Occipital lobe (tissue), 2 donors: ENCODE data around the gene SFT2D1. TPM values are rescaled to one million over a fixed set of nuclear protein-coding genes. Genes with fewer than 3 reads are reported as not detected.
"Not testable (repeated sequence)": the region's sequence is repeated elsewhere in the genome, so short reads cannot be mapped to it uniquely, and the experiment has no call there.

ENCODE experiments used
- DNase-seq: peaks from one replicate; lab custom pipeline; 2025; lab: John Stamatoyannopoulos, UW
- total RNA-seq: library from RNA; depleted of rRNA; stranded (reverse); fragments of >200 nt; gene quantifications from one replicate; pipeline ENCODE4 v1.2.3, GENCODE V29; 2014

Gene SFT2D1
- total RNA-seq, 1 donor from 2014 or later, result 24.2 TPM

DNA sequence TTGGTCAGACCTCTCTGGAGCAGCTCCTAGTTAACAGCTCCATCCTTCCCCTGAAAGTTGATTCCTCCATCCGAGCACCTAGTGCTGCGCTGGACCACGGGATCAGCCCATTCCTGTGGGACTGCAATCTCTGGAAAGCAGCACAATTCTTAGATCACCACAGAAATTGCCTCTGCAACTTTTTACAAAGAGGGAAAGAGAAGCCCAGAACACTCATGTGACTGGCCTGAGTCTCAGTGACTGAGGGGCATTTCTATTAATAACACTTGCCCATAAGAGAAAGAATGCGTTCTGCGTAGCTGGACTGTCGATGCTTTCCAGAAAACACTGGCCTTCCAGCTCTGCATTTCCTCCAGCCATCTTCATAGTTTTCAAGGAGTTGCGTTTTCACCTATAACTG lies 22.1 kb upstream of the SFT2D1 start:
- no peak for DNase-seq

DNA sequence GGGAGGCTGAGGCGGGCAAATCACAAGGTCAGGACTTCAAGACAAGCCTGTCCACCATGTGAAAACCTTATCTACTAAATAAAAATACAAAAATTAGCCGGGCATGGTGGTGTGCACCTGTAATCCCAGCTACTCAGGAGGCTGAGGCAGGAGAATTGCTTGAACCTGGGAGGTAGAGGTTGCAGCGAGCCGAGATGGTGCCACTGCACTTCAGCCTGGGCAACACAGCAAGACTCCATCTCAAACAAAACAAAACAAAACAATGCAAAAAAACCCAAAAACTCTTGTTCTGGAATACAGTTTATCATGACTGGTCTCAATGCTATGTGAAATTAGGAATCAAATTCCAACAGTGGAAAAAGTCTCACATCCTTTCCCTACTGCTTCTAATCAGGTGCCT lies 20.1 kb upstream of the SFT2D1 start:
- DNase-seq, result not testable (repeated sequence)

DNA sequence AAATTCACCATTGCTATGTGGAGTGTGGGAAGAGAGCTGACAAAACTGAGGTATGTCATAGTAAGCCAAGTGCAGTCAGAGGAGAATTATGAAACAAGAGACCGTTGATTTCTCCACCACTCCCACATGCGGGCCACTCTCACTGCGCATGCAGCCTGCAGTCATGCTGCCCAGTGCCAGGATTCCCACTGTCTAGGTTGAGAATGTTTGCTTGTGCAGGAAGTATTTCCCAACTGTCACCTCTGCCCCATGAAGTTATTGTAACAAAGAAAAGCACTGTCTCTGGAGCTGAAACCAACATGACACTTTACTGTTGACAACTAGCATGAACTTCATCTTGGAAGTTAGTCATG lies 18.7 kb upstream of the SFT2D1 start:
- DNase-seq, result no peak

DNA sequence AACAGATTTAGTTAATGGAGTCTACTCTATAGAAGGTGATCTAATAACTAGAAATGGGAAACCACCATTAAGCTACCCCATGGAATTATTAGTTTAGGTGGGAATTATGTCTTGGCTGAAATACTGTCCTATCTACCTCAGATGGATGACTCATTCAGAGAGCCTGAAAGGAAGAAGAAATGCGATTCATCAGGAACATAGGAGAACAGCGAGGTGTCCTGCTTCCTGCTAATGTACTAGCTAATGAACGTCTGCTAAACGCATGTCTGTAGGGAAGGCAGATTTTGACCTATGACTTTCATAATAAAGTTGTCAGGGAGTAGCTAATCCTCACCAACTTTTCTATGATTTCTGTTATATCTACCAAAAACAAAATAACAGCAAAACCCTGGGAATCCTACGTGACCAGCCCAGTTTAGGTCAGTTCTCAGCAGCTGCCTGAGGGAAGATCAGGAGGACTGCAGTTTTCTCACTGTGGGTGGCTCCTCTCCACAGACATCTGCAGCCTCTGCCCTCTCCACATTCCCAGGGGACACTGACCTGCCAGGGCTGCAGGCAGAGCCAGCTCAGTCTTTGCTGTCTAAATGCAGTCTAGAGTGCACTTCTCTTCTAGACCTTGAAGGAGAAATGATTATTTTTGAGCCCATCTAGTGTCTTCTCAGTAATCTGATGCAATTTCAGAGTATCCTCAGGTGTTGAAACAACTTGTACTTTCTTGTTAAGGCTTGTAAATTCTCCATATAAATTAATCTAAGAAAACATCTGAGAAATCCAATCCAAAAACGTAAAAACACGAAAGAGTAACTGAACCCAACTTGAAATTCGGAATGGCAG lies 18.1 kb upstream of the SFT2D1 start:
- no peak for DNase-seq

DNA sequence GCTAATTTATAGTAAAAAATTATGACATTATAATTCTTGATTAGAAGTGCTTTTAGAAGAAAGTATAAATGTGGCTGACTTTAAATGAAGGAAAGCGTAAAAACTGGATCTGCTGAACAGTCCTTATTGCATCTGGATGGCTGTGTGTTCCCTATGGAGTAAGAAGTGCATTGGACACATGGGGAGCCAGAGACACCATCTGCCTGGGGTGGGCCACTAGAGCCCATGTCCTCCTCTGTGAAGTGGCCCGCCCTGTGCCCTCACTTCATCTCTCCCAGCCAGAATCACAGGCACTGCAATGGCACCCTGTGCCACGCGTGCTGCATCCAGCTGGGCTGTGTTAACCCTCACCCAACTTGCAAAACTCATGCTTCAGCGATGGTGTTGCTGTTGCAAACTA lies 13.2 kb upstream of the SFT2D1 start:
- DNase-seq, result no peak

DNA sequence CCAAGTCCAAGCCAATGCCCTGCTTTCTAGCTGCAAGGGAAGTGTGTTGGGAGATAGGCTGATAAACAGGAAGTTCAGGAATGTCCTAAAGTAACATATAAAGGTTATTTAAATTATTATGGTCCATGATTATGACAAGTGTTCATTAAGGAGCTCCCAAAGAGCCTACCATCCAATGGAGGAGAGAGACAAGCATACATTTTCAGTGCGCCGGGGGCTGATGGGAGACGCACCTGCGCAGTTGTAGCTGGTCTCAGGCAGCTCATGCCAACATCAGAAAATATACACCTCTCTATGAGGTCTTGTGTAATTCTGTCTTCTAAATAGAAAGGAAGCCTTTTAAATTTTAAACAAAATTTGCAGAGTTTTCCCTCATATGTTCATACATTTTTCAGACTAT lies 12.6 kb upstream of the SFT2D1 start:
- DNase-seq, result no peak

DNA sequence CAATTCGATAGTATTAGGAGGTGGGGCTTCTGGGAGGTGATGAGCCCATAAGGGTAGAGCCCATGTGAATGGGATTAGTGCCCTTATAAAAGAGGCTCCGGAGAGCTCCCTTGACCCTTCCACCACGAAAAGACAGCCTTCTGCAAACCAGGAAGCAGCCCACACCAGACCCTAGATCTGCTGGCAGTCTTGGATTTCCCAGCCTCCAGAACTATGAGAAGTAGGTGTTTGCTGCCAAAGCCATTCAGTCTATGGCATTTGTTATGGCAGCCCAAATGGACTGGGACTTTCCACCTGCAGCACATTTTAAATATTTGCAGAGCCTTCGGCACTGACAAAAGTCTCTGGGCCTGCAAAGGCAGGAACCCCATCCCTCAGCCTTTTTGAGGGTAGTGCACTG lies 11.8 kb upstream of the SFT2D1 start:
- DNase-seq, result no peak

DNA sequence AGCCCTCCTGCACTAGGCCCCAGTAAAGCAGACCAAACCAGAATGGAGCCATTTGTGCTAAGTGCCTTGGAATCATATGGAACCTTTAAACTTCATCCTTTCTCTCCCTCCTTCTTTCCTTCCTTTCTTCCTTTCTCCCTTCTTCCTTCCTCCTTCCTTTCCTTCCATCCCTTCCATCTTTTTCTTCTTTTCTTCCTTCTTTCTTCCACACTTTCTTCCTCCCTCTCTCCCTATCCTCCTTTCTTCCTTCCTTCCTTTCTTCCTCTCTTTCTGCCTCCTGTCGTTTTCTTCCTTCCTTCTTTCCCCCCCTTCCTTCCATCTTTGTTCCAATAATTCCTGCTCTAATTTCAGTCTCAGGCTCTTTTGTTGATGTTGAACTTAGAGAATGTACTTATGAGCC lies 11.2 kb upstream of the SFT2D1 start:
- DNase-seq, result no peak

DNA sequence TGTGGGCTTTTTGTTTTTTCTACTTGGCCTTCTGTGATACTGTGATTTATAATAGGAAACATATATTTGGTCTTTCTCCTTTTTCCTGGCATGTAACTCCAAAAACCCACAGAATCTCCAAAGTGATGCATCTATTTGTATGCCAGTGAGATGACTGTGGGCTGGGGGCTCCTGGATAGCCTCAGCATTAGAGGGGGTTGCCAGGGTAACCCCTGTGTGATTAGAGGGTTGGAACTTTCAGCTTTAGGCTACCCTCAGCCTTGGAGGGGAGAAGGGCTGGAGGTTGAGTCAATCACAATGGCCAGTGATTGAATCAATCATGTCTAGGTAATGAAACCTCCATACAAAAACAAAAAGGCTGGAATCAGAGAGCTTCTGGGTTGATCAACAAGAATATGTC lies 10.6 kb upstream of the SFT2D1 start:
- DNase-seq, result no peak

DNA sequence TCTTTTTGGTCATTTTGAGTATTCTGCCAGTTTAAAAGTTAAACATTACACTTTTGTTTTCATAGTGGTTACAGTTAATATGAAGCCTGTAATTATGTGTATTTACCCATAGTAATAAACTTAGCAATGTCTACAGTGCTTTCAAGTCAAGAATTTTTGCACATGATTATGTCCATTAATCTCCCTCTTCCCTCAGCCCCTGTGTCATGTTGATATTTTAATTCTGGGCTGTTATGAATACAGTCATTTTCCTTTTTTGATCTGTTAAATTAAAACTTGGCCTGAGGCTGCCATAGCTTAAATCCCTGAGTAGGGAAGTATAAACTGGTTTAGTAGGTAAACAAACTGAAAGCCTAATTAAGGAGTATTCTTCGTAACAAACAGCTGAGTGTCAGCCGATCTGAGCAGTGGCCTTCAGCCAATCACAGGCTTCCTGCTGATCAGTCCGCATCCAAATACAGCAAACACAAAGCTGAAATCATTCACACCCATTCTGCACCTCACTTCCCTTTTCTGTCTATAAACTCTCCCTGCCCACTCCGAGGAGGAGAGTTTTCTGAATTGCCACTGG lies 9.5 kb upstream of the SFT2D1 start:
- DNase-seq, result no peak

DNA sequence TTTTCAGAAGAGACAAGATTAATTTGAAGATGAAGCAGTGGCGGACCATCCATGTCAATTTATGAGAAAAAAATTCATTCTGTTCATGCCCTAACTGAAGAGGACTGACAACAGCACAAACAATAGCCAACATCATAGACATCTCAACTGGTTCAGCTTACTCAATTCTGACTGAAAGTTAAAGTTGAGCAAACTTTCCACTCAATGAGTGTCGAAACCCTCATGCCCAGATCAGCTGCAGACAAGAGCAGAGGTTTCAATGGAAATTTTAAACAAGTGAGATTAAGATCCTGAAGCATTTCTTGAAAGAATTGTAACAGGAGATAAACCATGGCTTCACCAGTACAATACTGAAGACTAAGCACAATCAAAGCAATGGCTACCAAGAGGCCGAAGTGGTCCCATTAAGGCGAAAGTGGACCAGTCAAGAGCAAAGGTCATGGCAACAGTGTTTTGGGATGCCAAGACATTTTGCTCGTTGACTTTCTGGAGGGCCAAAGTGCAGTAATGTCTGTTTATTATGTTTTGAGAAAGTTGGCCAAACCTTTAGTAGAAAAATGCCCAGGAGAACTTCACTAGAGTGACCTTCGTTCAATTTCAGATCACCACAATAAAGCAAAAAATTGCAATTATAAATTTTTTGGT lies 6.1 kb upstream of the SFT2D1 start:
- DNase-seq, result no peak

DNA sequence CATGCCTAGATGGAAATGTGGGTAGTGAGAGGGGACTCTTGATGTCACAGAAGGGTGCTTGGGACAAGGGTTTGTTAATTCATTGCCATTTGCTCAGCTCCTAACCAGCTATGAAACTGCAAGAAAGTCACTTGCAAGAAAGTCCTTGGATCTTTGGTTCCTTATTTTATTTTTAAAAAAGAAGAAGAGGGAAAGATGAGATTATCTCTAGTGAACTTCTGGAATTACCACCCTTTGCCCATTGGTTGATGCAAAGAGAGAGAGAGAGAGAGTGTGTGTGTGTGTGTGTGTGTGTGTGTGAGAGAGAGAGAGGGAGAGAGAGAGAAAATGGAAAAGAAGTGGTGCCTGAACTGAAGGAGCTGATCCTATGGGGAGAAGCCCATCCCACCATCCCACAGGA lies 4.6 kb upstream of the SFT2D1 start:
- no peak for DNase-seq

DNA sequence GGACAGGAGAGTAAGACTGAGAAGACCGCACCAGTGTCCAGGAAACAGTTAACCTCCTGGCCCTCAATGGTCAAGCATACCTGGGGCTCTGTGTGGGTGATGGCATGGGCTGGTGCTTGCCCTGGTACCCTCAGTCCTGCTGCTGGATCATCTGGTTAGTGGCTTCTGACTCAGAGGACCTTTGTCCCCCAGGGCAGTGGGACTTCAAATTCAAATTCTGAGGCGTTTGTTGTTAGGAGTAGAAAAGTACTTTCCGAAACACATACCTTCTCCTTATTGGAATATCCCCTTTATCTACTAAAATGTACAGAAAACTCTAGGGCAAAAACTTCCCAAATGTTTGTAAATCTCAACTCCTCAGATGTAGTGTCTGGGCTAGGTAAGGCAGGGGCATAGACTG lies 4.1 kb upstream of the SFT2D1 start:
- DNase-seq, result no peak

DNA sequence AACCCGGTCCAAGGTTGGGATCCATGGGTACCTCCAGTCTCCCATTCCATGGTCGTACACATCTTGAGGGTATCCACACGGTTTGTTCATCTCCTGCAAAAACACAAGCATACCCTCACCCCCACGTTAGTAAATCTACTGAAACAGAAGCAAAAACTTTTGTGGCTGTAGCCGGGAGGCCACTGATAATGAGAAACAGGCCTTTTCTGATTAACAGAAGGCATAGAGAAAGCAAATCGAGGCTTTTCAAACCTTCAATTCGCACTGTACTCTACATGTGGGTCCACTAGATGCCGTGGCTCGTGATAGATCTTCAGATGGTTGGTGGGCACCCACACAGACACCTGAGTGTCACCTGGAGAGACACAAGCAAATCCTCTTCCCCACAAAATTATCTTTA lies 3.3 kb upstream of the SFT2D1 start:
- not testable (repeated sequence) for DNase-seq

DNA sequence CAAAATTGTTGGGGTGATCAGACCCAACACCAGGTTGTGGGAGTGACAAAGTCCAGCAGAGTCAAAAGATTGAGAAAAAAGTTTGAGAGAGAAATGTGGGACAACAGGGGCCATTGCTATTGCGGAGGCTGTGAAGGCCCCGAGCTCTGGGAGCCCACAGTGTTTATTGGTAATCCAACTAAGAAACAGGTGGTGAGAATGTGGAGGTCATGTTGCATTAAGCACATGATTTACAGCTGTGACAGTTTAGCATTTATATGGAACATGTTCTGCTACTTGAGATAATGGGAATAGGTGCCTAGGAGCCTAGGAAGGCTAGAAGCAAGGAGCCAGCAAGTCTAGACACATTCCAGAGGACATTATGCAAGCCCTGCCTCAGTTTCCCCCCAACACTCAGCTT lies 2.6 kb upstream of the SFT2D1 start:
- not testable (repeated sequence) for DNase-seq

DNA sequence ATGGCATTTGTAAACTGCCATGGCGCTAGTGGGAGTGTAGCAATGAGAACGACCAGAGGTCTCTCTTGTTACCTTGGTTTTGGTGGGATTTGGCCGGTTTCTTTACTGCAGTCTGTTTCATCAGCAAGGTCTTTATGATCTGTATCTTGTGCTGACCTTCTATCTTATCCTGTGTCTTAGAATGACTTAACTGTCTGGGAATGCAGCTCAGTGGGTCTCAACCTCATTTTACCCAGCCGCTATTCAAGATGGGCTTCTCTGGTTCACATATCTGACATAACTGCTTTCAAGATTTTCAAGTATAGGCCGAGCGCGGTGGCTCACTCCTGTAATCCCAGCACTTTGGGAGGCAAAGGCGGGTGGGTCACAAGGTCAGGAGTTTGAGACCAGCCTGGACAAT lies 1.9 kb upstream of the SFT2D1 start:
- no peak for DNase-seq

DNA sequence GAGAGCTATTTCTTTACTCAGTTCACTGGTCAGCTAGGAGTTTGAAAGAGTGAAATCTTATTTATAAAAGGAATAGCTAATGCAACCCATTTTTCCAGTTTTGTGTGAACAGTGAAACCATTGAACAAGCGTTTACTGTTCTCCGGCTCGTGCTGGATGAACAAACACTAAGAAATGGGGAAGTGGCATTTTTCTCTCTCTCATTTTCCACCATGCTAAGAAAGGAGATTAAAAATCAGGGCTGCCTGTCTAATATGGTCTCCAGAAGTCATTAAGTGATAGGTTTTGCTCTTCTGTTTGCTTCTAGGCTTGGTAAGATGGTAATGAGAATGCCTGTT lies 774 bp upstream of the SFT2D1 start:
- DNase-seq, result no peak

DNA sequence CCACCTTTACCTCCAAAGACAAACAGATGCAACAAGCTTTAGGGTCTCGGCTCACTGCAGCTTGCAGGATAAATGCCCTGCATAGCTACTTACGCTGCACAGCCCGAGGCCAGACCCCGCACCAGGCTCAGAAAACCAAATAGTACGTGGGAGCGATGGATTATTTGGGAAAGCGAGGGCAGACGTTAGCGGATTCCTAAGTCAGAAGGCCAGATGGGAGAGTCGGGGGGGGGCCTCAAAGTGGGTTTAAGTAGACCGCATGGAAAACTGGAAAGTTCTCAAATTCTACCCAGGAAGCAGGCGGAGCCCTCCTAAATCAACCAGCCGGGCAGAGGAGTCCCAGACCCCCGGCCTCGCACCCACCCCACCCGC lies 382 bp downstream of the SFT2D1 start:
- no peak for DNase-seq

DNA sequence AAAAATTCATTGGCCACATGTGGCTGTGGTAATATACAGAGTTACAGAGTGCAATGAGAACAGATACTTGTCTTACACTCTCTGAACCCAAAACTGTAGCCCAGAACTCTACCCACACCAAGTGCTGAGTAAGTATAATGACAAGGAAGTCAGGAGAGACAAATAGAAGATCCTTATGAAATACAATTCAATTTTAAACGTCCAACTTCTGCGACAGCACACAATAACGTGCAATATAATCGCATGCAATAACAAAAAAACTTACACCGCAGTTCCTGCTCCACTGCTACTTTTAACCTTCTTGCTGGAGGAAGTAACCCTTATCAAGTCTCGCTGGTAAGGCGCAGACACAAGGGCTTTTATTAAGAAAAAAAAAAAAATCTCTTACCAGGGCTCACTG lies 881 bp downstream of the SFT2D1 start:
- DNase-seq, result no peak

DNA sequence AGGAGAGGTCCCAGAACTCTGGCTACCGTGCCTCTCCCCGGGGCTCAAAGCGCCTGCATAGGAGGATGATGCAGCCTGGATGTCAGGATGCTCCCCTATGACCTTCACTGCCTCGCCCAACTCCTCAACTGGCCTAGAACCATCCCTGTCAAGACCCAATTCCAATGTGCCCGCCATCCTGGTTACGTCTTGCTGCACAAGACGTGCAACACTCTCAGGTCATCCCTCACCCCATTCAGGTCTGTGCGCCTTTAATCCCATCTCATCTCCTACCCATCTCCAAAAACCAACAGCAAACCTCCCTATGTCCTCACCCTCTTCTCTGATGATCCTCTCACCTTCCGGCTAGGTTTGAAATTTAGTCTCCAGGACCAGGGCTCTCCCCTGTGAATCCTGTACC lies 3.5 kb downstream of the SFT2D1 start:
- no peak for DNase-seq

DNA sequence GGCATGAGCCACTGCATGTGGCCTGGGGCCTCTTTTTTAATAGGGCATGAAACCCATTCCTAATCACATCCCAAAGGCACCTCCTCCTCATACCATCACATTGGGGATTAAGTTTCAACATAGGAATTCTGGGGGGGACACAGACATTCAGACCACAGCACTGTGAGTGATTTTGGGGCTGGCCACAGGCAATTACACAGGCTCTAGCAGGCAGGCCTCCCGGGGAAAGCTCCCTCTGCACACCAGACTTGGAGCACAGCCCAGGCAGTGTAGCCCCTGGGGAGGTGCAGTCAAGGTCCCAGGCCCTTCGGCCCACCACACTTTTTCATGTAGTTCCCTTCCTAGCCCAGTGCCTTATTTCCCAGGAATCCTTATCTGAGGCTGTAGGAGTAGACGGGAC lies 5.5 kb downstream of the SFT2D1 start:
- no peak for DNase-seq

DNA sequence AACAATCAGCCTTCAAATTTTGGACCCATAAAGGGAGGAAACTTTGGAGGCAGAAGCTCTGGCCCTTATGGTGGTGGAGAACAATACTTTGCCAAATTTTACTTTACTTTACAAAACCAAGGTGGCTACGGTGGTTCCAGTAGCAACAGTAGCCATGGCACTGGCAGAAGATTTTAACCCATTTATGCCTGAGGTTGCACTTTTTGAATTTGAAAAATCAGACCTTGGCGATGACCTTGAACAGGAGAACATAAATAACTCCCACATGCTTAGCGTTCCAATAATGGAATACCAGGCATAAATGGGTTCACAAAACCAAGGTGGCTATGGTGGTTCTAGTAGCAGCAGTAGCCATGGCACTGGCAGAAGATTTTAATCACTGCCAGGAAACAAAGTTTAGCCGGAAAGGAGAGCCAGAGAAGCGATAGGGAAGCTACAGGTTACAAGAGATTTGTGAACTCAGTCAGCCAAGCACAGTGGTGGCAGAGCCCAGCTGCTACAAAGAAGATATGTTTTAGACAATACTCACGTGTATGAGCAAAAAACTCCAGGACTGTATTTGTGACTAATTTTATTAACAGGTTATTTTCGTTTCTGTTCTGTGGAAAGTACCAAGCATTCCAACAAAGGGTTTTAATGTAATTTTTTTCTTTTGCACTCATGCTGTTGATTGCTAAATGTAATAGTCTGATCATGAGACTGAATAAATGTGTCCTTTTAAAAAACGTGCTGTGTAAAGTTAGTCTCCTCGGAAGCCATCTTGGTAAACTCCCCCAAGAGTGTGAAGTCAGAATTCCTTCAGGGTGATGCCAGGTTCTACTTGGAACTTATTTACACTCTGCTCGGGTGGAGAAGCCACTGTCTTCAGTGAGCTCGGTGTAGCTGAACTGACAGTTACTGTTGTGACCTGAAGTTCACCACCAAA lies 6.7 kb downstream of the SFT2D1 start:
- DNase-seq, result no peak
